Measurements from ENCODE around the gene AEBP2. TPM values are rescaled to one million over a fixed set of nuclear protein-coding genes. Genes with fewer than 3 reads are reported as not detected.
A peak's percentile ranks its signal among the peaks of the same experiment; 100 is the strongest.

AEBP2 gene
- total and polyA plus RNA-seq, 2 of the 8 experiments (the other 6 are each of a cell fraction or from before 2014, with no cell fraction given): 13.6 to 61.4 TPM

- no peaks in the 10 kb centered on the region for H4K20me1 ChIP-seq (replicated peaks in 1 of 2; ENCODE audit: control insufficient read depth in 1 of 2, insufficient read depth in 2 of 2, low read length in 2 of 2)
- no peak overlapping the region for H4K91ac ChIP-seq (replicated peaks; ENCODE audit: insufficient read length, low read length)
- no peak overlapping the region for H3K18ac ChIP-seq (ENCODE audit: extremely low read depth, low read length)
- no peak overlapping the region for H3K14ac ChIP-seq (ENCODE audit: insufficient read length)
- 0 out of 2 replicates have a peak overlapping the region, but pooled peaks have one; percentile 1 for H2BK12ac ChIP-seq (ENCODE audit: low read depth, low read length)
- H3K9ac ChIP-seq (replicated peaks in 1 of 4; ENCODE audit: extremely low read depth in 1 of 4, low read depth in 3 of 4, low read length in 3 of 4): no peak overlapping the region
- no peak overlapping the region for H2AK5ac ChIP-seq (ENCODE audit: low read depth, low read length)
- no peak overlapping the region for H2BK120ac ChIP-seq (replicated peaks; ENCODE audit: low read depth, low read length)
- H2BK5ac ChIP-seq (ENCODE audit: low read depth, low read length): no peak overlapping the region
- ChIA-PET POLR2A (ENCODE audit: partially characterized antibody) (interaction anchor here (1.5 to 2.8 kb wide), 2 partner anchors 13 to 38 kb away, joined by 3 to 11 read pairs; partner anchors contain the start of gene AEBP2), CTCF (ENCODE audit: partially characterized antibody) (interaction anchor here (0.9 to 1.9 kb wide), 4 partner anchors 12 to 242 kb away, joined by 3 to 5 read pairs (median 4); no protein-coding TSS in a partner anchor)
- no peak overlapping the region for H3K27ac ChIP-seq (ENCODE audit: low read depth, low read length)
- no peak overlapping the region for H3K4me2 ChIP-seq (ENCODE audit: insufficient read depth in 1 of 2, low read depth in 2 of 2, low read length in 2 of 2)
- H3K9me3 ChIP-seq (ENCODE audit: insufficient read depth in 2 of 2, low read depth in 1 of 2, low read length in 1 of 2): no peaks in the 10 kb centered on the region
- no peaks in the 10 kb centered on the region for H3K23me2 ChIP-seq (ENCODE audit: low read depth, low read length)
- H3K4ac ChIP-seq (replicated peaks; ENCODE audit: insufficient read length, low read depth, low read length): no peak overlapping the region
- H2BK20ac ChIP-seq (ENCODE audit: low read length): no peak overlapping the region
- no peak overlapping the region for H2BK15ac ChIP-seq (ENCODE audit: low read length)
- H3K23ac ChIP-seq (ENCODE audit: insufficient read length): no peak overlapping the region
- FAIRE-seq (no peak), DNase-seq (ENCODE audit: low read depth in 1 of 2, low spot score in 2 of 2) (no peak)
- H3K27me3 ChIP-seq (replicated peaks in 1 of 4; ENCODE audit: control insufficient read depth in 3 of 4, extremely low read depth in 1 of 4, insufficient read depth in 3 of 4, low read length in 3 of 4): no peaks in the 10 kb centered on the region
- H3K4me3 ChIP-seq (ENCODE audit: extremely low read depth in 1 of 4, insufficient read depth in 2 of 4, low read depth in 3 of 4, low read length in 4 of 4): no peak overlapping the region
- no peaks in the 10 kb centered on the region for H3K36me3 ChIP-seq (ENCODE audit: control insufficient read depth in 2 of 4, insufficient read depth in 4 of 4, low read length in 3 of 4)
- H2AFZ ChIP-seq (ENCODE audit: low read length): peak overlapping the region; percentile 78; the same call in 1 of the 2 replicates
- no peaks in the 10 kb centered on the region for H3K79me1 ChIP-seq (ENCODE audit: low read depth, low read length)
- H3K4me1 ChIP-seq (replicated peaks in 1 of 4; ENCODE audit: control insufficient read depth in 3 of 4, insufficient read depth in 4 of 4, low read length in 3 of 4): peaks cover 0 to 4% (median 0%) of the 10 kb centered on the region in 4 experiments; a peak in 2 of 7 replicates
- H4K5ac ChIP-seq (ENCODE audit: insufficient read length, low read depth, low read length): no peak overlapping the region
- H3K56ac ChIP-seq (replicated peaks; ENCODE audit: insufficient read length, low read depth, low read length): no peak overlapping the region
- WGBS, 2 experiments (ENCODE audit: extremely low coverage in 1 of 2, insufficient coverage in 1 of 2, insufficient read length in 1 of 2, insufficient replicate concordance in 2 of 2, low coverage in 1 of 2, low lambda C conversion rate in 2 of 2, missing lambda C conversion rate in 1 of 2): 88% methylated on average over 4 of the region's 6 CpGs; no CpG with 5 or more reads in 1 of the 2 experiments
- H4K8ac ChIP-seq (ENCODE audit: extremely low read depth, insufficient read depth, low read length): no peak overlapping the region
- no peaks in the 10 kb centered on the region for H3K79me2 ChIP-seq (ENCODE audit: control insufficient read depth in 1 of 2, insufficient read depth in 2 of 2, low read length in 2 of 2)
- TF ChIP-seq TAF7 (optimal IDR thresholded peaks at IDR 0.05; ENCODE audit: borderline replicate concordance, low read depth, low read length) (no peak), POU5F1 (IDR thresholded peaks at IDR 0.05; ENCODE audit: low read depth, low read length) (no peak), TCF12 (IDR thresholded peaks at IDR 0.05; ENCODE audit: low read depth, low read length) (no peak), USF2 (IDR thresholded peaks at IDR 0.05; ENCODE audit: low read length) (no peak), KDM1A (IDR thresholded peaks at IDR 0.05; ENCODE audit: borderline replicate concordance, low read length) (no peak), SRF (IDR thresholded peaks at IDR 0.05; ENCODE audit: low read depth, low read length) (no peak), ASH2L (IDR thresholded peaks at IDR 0.05; ENCODE audit: low read length) (no peak), FOSL1 (IDR thresholded peaks at IDR 0.05; ENCODE audit: insufficient read depth, low read depth, low read length) (no peak), CEBPB (IDR thresholded peaks at IDR 0.05; ENCODE audit: low read depth, low read length) (no peak), SIRT6 (IDR thresholded peaks at IDR 0.05; ENCODE audit: low read length) (no peak), RBBP5 (IDR thresholded peaks at IDR 0.05; ENCODE audit: borderline replicate concordance, low read depth, low read length) (no peak), JUND (IDR thresholded peaks at IDR 0.05; ENCODE audit: low read length) (no peak), TBP (IDR thresholded peaks at IDR 0.05; ENCODE audit: low read depth, low read length) (no peak), SUZ12 (IDR thresholded peaks at IDR 0.05; ENCODE audit: low read length) (no peak)
These were observed 37.1 kb upstream of the AEBP2 start for GRCh38 chr12:19402211-19402610.

Measured in H1 (cell line).